OCI-LY3 (cell line): ENCODE results near the gene KCTD14.

Source experiments
- H2AFZ ChIP-seq: fragments of 200-600, 300-600 bp; shearing (Covaris generic); 2 replicates; pipeline ENCODE4 v1.6.0; 2014; ENCODE audit warnings: antibody characterized with exemption, low read depth, low read length
- H3K27ac ChIP-seq: fragments of 200-600, 300-600 bp; sonication (generic); 2 replicates; pipeline ENCODE4 v1.5.1; 2014; ENCODE audit warnings: mild to moderate bottlenecking, low read length, moderate library complexity, mixed read lengths
- H3K27me3 ChIP-seq: fragments of 200-600, 300-600 bp; sonication (generic); 2 replicates; pipeline ENCODE4 v1.6.1; 2014; ENCODE audit warnings: low read depth, low read length, mixed read lengths
- H3K36me3 ChIP-seq: fragments of 200-600, 300-600 bp; sonication (generic); replicated peaks from 2 replicates; pipeline ENCODE3; 2014; ENCODE audit warnings: low read depth, low read length, mixed read lengths
- H3K4me1 ChIP-seq: fragments of 300-600, 200-600 bp; sonication (generic); 2 replicates; pipeline ENCODE4 v1.6.1; 2014; ENCODE audit warnings: low read length, mixed read lengths
- H3K4me2 ChIP-seq: fragments of 200-600, 300-600 bp; sonication (generic); 2 replicates; pipeline ENCODE4 v1.6.1; 2014; ENCODE audit warnings: low read length, mixed read lengths
- H3K4me3 ChIP-seq: fragments of 300-600, 200-600 bp; sonication (generic); 2 replicates; pipeline ENCODE4 v1.5.1; 2014; ENCODE audit warnings: antibody characterized with exemption, mild to moderate bottlenecking, low read length, moderate library complexity
- H3K79me2 ChIP-seq: fragments of 300-600, 200-600 bp; shearing (Covaris generic); 2 replicates; pipeline ENCODE4 v1.6.1; 2014; ENCODE audit warnings: mild to moderate bottlenecking, low read length, mixed read lengths
- H3K9ac ChIP-seq: fragments of 300-600, 200-600 bp; shearing (Covaris generic); 2 replicates; pipeline ENCODE4 v1.6.0; 2014; ENCODE audit warnings: mild to moderate bottlenecking, low read length, moderate library complexity
- H3K9me3 ChIP-seq: fragments of 200-600, 300-600 bp; shearing (Covaris generic); 2 replicates; pipeline ENCODE4 v1.6.1; 2014; ENCODE audit warnings: low read length, mixed read lengths; ENCODE audit not compliant: insufficient read depth
- H4K20me1 ChIP-seq: fragments of 200-600, 300-600 bp; sonication (generic); 2 replicates; pipeline ENCODE4 v1.6.1; 2016; ENCODE audit warnings: low read length, mixed read lengths; ENCODE audit not compliant: insufficient read depth
- CTCF ChIP-seq: fragments of 200-600, 300-600 bp; sonication (generic); IDR thresholded peaks from 2 replicates; pipeline ENCODE4 v1.5.1; 2014; ENCODE audit warnings: antibody characterized with exemption, low read length, low read depth
- EZH2phosphoT487 ChIP-seq: fragments of 200-600 bp; shearing (Covaris generic); IDR thresholded peaks from 2 replicates; pipeline ENCODE4 v1.6.1; 2018; ENCODE audit warnings: antibody characterized with exemption, mixed run types, low read depth

KCTD14 gene

GRCh38 chr11:78010304-78010703, 12.8 kb downstream of the KCTD14 start:
- no peak overlapping the region for H3K9ac ChIP-seq
- no peaks in the 10 kb centered on the region for H3K9me3 ChIP-seq
- no peaks in the 10 kb centered on the region for H4K20me1 ChIP-seq
- no peak overlapping the region; the same call in 1 of the 2 replicates for H2AFZ ChIP-seq
- no peak overlapping the region for H3K4me2 ChIP-seq
- H3K4me1 ChIP-seq = peaks cover 2% of the 10 kb centered on the region
- no peak overlapping the region for H3K4me3 ChIP-seq
- H3K27ac ChIP-seq = no peak overlapping the region
- no peaks in the 10 kb centered on the region for H3K79me2 ChIP-seq
- no peaks in the 10 kb centered on the region for H3K27me3 ChIP-seq
- no peak for TF ChIP-seq EZH2phosphoT487
- no peak for TF ChIP-seq CTCF
- H3K36me3 ChIP-seq = no peaks in the 10 kb centered on the region

- H4K20me1 ChIP-seq = no peaks in the 10 kb centered on the region
- H3K4me3 ChIP-seq = no peak overlapping the region
- H2AFZ ChIP-seq = no peak overlapping the region
- H3K27me3 ChIP-seq = no peaks in the 10 kb centered on the region
- no peak overlapping the region for H3K4me2 ChIP-seq
- no peak overlapping the region for H3K27ac ChIP-seq
- no peaks in the 10 kb centered on the region for H3K79me2 ChIP-seq
- H3K9me3 ChIP-seq = no peaks in the 10 kb centered on the region
- TF ChIP-seq CTCF = no peak
- TF ChIP-seq EZH2phosphoT487 = no peak
- H3K4me1 ChIP-seq = no peaks in the 10 kb centered on the region
- no peaks in the 10 kb centered on the region for H3K36me3 ChIP-seq
- no peak overlapping the region for H3K9ac ChIP-seq
These were observed 14.0 kb downstream of the KCTD14 start for GRCh38 chr11:78009062-78009461.

- Histone ChIP-seq H3K27me3 (peaks cover 5% of the 10 kb centered on the region; the same call in 1 of the 2 replicates), H3K79me2 (no peaks in the 10 kb centered on the region), H2AFZ (peak overlapping the region; percentile 57; the same call in 1 of the 2 replicates), H3K4me3 (no peak overlapping the region), H3K9ac (no peak overlapping the region), H3K9me3 (no peaks in the 10 kb centered on the region), H4K20me1 (no peaks in the 10 kb centered on the region), H3K36me3 (no peaks in the 10 kb centered on the region), H3K4me1 (peaks cover 19% of the 10 kb centered on the region), H3K27ac (no peak overlapping the region), H3K4me2 (peak overlapping the region; percentile 14)
- TF ChIP-seq EZH2phosphoT487 (no peak), CTCF (peak; percentile 76)
These were observed 22.9 kb downstream of the KCTD14 start for GRCh38 chr11:78000193-78000592.

DNA sequence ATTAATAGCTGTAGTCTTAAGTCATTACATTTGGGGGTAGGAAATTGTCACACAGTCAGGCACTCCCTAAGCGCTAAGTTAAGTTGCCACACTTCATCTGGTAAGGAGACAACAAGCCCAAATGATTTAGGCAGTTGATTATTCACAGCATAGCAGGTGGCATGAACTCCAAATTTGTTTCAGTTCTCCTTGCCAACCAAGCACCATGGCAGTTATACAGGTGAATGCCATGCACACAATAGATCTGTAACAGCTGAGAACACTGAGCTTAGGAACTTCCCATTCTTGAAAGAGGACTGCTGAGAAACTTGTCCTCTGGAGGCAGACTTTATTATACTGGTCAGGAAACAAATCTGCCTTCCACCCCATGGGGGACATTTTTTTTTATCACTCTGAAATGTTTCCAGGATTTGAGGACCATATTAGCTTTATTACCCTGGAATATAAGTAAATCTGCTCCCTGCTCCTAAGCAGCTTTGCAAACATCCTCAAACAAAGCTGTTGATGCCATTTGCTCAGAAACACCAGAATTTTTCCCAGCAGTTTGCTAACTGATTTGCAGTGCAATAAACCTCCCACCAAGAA, 23.5 kb downstream of the KCTD14 start:
- TF ChIP-seq CTCF (no peak), EZH2phosphoT487 (no peak)
- peak overlapping the region; percentile 14 for H3K4me2 ChIP-seq
- no peak overlapping the region for H3K27ac ChIP-seq
- no peak overlapping the region for H3K4me3 ChIP-seq
- no peaks in the 10 kb centered on the region for H3K9me3 ChIP-seq
- no peak overlapping the region for H3K9ac ChIP-seq
- no peaks in the 10 kb centered on the region for H3K79me2 ChIP-seq
- H2AFZ ChIP-seq = peak overlapping the region; percentile 57; the same call in 1 of the 2 replicates
- H3K4me1 ChIP-seq = peaks cover 20% of the 10 kb centered on the region
- H3K27me3 ChIP-seq = peaks cover 5% of the 10 kb centered on the region; the same call in 1 of the 2 replicates
- no peaks in the 10 kb centered on the region for H4K20me1 ChIP-seq
- H3K36me3 ChIP-seq = no peaks in the 10 kb centered on the region
